Stimulated activated CD4-positive, alpha-beta T cell treated with anti-CD3 and anti-CD28 coated beads, Interleukin-12 subunit alpha, Interleukin-12 subunit beta, amount 100 ng/mL, for 24 hours (primary cell): ENCODE data around the gene CDH8.
"Not testable (repeated sequence)": the region's sequence is repeated elsewhere in the genome, so short reads cannot be mapped to it uniquely, and the experiment has no call there.

Experiments used
- DNase-seq, 2 experiments: peaks; one replicate each; pipeline ENCODE4 v3.0.0-alpha.2; 2020; ENCODE audit warnings: low read depth in 2 of 2

CDH8 gene

DNA sequence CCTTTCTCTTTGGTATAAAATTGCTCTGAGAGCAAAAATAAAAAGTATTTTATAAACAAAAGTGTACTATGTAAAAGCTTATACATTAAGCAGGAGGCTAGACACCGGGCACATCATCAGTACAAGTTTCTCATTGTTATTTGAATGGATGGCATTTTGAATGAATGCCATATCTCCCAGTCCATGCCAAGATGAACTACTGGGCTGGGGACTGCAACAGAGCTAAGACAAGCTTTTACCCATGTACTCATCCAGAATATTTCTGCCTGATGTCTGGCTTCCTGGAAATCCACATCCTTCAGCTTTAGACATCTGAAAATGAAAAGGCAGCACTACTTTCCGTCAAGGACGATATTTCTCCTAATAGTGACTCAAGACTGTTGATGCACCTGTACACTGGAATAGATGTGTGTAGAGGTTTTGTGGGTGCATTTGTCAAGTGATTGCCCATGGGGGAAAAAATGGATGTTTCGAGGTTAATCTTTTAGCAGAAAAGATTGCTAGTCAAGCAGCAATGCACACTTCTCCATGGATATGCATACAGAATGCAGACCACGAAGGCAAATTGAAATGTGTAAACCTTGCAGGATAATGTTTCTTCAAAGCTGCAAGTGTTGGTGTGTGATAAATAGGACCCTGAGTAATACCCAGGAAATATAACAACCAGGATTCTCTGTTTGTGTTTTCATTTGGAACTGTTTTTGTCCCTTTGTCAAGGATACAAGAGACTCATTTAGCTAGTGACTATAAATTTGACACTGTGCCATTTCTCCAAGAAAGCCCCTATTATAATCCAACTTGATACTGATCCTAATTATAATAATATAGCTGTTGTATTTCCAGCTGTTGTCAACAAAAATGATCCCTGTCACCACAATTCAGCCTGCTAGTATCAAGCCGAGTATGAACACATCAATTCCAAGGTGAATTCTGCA is 173.8 kb downstream of the CDH8 start:
- no peak for DNase-seq

DNA sequence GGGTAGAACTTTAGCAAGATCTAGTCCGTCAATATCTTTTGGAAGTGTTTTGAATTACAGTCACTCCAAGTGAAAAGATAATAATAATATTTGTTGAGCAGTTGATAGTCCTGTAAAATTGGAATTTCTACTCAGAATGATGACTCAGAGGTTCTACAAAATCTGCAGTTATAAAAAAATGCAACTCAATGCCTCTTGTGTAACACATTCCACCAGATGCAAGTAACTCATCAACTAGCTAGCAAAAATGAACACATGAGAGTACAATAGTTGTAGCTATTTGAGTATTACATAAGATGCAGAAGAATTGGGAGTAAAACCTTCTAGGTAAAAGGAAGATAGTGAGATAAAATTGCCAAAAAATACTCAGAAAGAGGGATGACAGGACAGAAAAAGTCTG is 177.2 kb downstream of the CDH8 start:
- no peak for DNase-seq

DNA sequence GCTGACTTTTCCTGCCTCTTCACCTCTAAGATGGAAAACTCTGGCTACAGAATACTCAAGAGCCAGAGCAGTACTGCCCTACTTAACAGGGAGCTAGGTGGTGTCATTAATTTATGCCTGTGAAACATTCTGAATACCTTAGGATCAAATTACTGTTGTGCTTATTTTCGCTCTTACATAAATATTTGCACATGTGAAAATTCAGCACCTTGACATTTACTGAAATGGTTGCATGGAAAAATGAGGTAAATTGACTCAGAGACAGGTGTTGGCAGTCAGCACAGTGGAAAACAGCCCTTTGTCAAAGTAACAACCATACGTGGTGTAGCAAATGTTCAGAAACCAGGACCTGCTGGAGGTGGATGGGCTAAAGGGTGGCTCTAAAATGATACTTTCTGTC is 193.6 kb downstream of the CDH8 start:
- no peak for DNase-seq

DNA sequence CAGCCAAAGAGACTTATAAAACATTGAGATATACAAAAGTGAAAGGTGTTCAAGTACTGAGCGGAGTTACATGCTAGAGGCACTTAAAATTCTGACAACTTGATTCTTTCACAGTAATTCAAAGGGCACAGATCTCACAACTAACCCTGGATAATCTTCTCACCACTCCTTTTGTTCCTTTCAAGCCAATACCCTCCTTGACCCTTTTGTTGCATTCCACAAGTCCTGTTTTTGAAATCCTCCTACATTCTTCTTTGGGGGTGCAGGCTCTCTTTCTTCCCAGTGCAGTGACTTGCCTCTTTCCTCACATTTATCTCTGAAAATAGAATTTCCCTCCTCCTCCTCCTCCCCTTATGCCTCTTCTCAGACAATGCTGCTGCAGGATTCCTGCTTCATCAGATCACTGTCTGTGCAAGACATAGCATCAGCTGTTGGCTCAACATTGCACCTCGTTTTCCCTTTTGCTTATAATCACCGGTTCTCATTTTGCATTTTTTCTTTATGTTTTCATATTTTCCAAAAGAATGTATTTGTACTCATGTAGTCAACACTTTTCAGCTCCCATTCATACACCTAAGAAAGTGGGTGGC is 199.3 kb downstream of the CDH8 start:
- DNase-seq = no peak

DNA sequence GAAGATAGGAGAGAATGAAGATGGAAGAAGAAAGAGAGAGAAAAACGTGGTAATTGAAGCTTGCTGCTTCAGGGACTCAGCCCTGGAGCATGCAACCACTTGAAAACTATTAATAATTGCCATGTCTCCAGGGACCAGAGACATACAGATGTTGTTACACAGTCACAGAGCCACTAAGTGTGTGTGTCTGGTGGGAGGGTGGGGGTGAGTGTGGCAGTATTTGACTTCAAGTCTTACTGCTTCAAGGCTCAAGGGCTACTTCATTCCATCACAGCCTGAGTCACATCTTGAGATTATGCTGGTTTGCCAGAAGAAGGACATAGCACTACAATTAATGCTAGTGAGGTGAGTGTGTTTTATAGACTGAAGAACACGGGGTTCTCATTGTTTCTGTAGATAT is 202.2 kb downstream of the CDH8 start:
- no peak for DNase-seq

DNA sequence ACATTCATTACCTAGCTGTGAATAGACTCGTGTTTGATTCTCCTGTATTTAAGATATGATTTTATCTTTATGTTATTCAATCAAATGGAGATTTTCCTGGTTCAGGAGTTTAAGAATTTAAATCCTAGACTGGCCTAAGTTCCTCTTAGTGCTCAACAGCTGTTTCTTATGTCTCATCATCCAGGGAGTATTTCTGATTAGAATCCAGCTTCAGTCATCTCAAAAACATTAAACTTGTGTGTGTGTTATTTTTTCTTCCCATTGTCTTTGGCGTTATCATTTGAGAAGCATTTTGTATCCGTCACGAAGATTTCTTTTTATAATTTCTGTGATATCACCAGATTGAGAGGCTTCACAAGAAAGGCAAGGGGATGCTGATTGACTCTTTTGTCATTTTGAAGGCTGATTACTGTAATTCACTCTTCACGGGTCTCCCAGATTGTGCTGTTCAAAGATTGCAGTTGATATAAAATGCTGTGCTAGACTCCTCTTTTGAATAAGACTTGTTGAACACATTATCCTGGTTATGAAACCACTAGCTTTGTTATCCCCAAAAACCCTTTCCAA is 204.8 kb downstream of the CDH8 start:
- no peak for DNase-seq

DNA sequence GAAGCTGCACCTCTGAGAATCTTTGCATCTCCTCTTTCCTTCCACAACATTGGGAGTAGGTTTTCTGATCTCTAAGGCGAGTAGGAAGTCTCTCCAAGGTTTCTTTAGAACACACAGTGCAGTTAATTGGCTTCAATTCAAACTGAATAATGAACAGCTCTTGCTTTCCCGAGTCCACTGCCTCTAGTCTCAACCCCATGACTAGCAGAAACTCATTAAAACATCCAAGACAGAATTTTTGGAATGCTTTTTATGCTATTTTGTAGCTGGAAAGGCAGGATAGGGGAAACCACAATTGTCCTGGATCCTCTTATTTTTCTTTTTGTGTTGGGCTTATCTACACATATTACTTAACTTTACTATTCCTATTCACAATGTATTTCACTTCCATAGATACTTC is 206.6 kb downstream of the CDH8 start:
- DNase-seq = no peak

DNA sequence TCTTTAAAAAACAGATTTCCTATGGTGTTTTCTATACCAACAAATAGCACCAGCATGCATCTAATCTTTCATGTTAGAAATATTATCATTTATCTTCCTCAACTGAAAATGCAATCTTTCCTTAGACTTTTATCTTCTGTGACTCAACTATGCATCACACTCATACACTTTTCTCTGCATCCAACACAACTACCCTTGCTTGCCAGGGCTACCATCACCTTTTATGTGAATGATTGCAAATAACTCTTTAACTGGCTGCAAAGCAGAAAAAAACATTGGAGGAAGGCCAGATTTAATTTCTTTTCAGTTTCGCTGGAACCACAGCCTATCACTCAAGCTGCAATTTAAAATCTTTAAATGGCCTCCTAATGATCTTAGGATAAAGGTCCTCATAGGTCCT is 212.9 kb downstream of the CDH8 start:
- no peak for DNase-seq

DNA sequence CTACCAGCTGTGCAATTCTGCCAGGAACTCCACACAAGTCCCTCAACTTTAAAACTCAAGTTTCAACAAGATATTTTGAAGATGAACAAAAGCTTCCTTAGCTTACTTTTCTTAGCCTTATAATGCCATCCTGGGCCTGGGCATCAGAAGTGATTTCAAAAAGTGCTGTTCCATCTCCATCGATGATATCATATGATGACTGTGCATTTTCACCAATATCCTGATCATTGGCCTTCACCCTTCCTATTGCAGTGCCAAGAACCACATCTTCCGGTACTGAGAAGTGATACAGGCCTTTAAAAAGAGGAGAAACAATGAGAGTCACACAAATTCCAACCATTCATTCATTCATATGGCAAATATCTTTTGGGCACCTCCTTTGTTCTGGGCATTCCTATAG is 215.4 kb downstream of the CDH8 start:
- no peak for DNase-seq

DNA sequence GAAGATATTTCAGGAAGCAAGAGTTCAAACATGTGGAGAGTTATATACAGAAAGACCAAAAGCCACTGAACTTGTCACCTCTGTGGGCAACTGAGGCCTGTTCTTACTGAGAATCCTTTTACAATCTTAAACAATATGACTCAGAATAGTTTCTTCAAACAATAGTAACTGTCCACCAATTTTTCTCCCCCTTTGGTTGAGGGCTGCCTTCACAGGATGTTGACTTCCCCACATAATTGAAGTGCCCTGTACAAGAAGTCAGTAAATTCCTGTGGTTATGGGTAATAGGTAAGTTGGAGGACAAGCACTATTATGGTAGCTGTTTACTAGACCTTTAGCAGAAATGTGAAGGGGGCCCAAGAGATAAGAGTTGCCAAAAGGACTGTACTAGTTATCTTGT is 215.8 kb downstream of the CDH8 start:
- DNase-seq = no peak

DNA sequence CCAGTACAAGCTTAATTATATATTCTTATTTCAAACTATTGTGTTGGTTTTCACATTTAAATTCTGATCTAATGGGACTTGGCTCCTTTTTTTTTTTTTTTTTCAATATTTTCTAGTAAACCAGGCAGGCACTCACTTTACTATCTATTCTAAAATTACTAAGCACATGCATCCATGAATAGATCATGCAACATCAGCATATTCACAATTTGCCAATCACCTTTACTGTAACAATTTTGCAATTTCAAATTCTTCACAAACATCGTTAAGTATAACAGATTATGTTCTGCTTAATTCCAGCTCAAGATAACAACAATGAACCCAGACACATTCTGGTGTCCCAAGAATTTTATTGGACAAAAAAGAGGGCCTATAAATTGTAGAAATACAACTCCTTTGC is 217.4 kb downstream of the CDH8 start:
- no peak for DNase-seq

DNA sequence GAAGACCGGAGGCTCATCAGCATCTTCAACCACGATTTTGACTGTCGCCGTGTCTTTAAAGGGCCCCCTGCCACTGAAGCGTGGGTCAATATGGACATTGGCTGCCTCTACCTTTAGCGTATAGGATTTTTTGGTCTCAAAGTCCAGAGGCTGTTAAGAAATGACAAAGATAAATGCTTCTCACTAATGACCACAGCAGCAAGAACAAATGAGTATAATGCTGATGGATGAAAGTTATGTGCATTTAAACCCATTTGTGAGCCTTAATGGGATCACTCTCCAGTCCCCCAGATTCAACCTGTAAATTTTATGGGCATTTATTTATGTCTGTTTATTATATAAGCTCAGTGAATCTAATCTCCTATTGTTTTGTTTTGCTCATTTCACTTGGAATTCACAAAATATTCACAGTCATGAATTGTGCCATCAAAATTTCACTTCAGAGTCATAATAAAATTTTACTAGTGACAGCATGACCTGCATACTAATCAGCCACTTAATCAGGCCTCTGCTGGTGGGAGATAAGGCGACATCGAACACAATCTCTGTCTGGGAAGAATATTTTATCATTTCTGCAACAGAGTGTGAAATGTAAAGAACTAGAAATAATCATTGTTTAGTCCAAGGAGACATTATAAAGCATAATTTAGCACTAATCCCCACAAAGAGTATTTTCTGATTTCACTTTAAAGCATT is 218.5 kb downstream of the CDH8 start:
- DNase-seq = no peak

DNA sequence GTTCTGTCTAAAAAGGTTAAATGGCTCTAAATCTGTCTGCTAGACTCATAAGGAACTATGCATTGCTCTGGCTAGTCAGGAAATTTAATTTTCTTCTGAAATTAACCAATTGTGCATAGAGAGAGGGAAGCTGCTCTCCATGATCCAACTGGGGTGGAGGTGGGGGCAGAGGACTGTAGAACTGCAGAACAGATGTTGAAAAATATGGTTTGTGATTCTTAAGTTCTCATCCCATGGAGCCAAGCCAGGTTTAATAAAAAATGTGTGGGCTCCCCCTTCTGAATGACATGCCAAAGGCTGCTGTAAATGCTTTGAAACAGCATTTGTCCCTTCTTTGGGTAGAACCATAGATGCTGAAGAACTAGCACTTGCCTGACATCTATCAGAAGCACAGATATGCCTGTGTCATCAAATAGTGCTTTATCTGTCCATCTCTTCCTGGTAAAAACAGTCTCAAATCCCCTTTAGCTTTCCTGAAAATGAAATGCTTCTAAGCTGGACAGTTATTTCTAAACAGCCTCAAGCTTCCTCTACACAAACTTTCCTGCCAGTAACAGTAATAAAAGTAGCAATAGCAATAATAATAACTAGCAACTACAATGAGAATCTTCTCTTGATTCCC is 221.4 kb downstream of the CDH8 start:
- no peak for DNase-seq

DNA sequence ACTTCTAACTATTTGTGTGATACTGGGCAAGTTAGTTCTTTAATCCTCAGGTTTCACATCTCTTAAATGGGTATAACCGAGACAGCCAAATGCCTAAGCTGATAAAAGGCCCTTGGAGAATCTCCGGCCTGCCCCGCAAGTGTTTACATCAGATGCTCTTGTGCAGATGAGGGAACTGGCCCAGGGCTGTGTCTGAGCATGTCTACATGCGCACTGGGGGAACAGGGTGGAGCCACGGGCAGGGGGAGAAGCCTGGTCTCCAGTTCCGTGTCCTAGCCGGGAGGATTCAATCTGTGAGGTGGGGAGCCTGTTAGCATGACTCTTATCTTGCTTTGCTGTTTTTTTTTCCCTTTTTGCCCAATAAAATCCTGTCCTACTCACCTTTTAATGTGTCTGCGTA is 222.9 kb downstream of the CDH8 start:
- no peak for DNase-seq

DNA sequence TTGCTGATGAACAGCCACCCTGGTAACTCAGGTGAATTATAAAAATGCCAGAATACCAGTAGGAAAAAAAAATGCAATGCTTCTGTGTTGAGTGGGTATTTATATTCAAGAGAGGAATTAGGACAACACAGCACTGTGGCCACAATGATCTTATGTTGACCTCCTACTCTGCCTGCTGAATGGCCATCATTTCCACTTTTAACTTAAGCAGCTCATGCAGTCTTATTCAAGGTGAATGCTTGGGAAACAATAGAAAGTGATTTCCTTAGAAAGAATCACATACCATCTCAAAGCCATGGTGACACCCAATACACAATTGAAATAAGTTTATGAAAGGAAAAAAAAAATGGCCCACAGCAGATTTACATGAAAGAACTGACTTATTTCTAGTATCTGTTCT is 224.0 kb downstream of the CDH8 start:
- no peak for DNase-seq

DNA sequence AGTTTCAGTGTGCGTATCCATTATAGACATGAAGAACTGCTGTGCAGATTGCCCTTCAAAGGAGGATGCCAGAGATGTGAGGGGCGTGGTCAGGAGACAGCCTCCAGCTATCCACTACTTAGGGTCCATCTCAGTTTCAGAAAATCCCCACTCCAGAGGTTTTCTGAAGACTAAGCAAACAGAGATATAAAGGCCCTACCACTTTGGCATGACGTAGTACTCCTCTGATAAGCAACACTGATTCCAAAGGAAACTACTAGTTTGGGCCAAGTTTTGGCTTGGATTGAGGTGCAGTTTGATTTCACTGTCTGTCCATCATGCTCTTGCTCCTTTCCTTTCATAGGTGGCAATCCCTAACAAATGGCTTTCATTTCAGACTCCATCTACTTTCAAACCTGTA is 228.7 kb downstream of the CDH8 start:
- DNase-seq = no peak

DNA sequence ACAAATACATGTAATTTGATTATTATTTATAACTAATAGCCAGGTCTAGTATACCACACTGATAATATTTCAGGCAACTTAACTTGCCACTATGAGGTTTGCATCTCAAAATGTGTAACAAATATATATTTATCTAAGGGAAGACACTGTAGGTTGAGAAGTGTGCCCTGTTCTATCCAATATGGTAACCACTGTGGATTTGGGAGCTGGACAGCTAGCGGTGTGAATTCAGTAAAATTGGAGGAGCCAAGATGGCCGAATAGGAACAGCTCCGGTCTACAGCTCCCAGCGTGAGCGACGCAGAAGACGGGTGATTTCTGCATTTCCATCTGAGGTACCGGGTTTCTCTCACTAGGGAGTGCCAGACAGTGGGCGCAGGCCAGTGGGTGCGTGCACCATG is 235.0 kb downstream of the CDH8 start:
- not testable (repeated sequence) for DNase-seq

DNA sequence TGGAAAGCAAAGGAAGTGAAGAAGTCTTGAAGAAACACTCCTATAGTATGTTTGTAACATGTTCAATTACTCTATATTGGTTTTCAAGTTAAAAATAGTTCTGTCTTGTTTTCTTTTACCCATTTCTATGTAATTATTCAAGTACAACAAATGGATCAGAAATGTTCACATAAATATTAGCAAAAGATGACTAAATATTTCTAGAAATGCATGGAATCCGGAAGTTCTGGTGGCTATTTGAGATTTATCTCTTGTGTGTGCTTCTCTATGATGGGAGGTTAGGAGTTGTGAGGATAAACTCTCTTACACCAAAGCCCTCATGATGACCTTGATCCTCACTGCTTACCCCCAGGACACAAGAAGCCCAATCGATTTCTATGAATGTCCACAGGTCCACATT is 237.5 kb downstream of the CDH8 start:
- no peak for DNase-seq

DNA sequence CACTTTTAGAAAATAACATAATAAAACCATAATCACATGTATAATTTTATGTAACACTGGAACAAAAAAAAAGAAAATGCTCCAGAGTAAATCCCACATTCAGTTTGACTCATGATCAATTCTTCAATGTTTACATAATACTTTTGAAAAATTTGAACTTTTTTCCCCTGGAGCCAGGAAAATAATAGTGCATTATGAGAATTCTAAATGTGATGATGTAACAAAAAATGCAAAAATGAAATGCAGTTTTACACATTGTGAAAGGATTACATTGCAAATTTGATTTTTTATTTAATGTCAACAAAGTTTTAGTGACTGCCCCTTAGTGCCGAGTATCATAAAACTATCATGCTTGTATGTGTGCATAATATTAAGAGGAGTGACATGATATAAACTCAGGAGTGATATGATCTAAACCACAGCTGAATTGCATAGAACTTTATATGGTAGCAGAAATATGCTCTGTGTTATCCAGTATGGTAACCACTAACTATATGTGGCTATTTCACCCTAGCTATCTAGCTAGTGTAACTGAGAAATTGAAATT is 238.2 kb downstream of the CDH8 start:
- DNase-seq = no peak

DNA sequence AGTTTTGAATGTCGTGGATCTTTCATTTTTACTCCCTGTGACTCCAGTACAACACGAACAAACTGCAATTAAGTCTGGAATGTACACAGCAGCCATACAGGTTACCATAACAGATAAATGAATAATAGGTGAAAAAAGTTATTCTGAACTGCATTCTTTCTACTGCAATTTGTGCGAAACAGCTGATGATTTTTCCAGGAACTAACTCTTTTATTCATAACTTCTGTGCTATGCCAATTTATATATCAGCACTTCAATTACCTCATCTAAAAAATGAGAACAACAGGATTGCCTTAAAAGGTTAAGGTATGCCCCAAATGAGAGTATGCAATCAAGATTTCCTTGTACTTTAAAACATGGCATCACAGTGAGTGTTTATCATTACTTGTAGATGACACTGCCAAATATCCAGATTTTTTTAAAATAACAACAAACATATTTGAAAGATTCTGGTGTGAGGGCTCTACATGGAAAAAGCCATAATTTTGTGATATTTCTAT is 238.9 kb downstream of the CDH8 start:
- no peak for DNase-seq

DNA sequence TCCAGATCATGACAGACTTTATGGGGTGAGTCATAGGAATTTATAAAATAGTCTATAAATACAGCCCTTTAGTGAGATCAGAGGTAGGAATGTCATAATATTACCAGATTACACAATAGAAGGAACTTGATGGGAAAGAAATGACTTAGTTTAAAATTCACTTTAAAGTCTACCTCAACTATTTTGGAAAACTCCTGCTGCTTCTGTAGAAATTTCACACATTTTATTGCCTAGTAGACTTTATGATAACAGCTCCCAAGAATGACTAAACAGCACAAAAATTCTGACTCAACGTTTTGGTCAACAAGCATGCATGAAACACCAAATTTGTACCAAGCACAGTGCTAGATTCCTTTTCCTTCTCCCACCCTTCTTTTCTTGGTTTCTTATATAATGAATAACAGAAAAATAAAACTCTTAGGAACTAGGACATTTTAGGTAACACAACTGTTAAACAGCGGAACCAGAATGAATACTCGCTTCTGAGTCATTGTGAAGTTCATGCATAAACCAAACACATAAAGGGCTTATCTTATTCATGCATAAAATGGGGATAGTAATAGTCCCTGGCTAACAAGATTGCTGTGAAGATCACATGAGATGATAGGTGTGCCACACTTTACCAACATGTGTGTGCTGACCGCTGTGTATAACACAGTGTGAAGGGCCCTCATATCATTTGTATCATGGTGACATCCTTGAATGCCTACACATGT is 243.9 kb downstream of the CDH8 start:
- DNase-seq = no peak
